IMR-90 (cell line): ENCODE data around the gene MGLL. TPM values are rescaled to one million over a fixed set of nuclear protein-coding genes. Genes with fewer than 3 reads are reported as not detected.

Experiments used
- CTCF ChIP-seq: conservative IDR thresholded peaks from 2 replicates; pipeline ENCODE4 v1.5.1; 2012; ENCODE audit warnings: mild to moderate bottlenecking, low read depth, low read length, improper control_type of control experiment
- ELK1 ChIP-seq: fragments of 150-350 bp; IDR thresholded peaks from 2 replicates; pipeline ENCODE4 v1.6.1; 2016; ENCODE audit warnings: low read depth, mild to moderate bottlenecking, low read length, moderate library complexity, borderline replicate concordance
- polyA plus RNA-seq, 3 experiments: library from polyadenylated mRNA; depleted of rRNA; stranded (reverse); fragments of >200 nt; gene quantifications; 2 replicates each; pipeline ENCODE4 v1.2.3, GENCODE V29; 2012; ENCODE audit warnings: low replicate concordance in 1 of 3
- total RNA-seq: library from RNA; depleted of rRNA; stranded (reverse); fragments of >200 nt; gene quantifications from 2 replicates; pipeline ENCODE4 v1.2.3, GENCODE V29; 2012

MGLL gene
- total and polyA plus RNA-seq, 2 of the 4 experiments (the other 2 are of a cell fraction) = 23.7 to 60.6 TPM

DNA sequence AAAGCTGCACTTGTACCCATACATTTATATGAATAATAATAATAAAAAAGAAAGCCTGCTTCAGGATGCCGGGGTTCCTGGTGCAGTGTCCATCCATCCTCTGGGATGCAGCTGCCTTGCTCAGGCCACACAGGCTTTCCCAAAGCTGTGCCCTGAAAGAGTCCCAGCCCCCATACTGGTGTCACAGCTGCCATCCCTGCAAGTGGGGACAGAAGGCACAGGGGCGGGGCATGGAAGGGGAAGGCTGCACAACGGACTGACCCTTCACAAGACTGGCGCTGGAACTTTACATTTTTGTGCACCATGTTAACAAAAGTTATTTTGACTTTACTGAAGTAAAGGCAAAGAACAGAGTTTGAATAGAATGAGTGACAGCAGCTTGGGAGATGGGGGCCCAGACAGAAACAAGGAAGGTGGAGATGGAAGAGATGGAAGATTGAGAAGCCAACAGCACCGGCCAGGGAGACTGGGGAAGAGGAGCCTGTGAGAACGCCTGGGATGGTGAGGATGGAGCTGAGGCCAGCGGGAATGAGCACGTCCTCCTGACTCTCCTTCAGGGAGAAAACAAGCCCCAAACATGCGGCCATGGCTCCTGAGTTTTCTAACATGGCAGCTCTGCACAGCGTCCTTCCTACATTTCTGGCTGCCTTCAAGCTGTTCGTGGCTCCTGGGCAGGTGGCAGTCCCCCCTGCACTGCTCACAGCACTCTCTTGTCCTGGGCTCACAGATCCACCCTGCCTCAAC lies 76.5 kb downstream of the MGLL start (continued):
- TF ChIP-seq CTCF = no peak
- TF ChIP-seq ELK1 = no peak
